ENCODE measurements around the gene SYTL3.

Gene SYTL3

GRCh38 chr6:158763434-158764182 lies 113.8 kb downstream of the SYTL3 start:
- DNase-seq (ENCODE audit: insufficient read length) = no peak
- no peak; the same call in 1 of the 2 replicates for TF ChIP-seq POLR2A (IDR thresholded peaks at IDR 0.05; ENCODE audit: low read depth, low read length)
- TF ChIP-seq TAF1 (IDR thresholded peaks at IDR 0.05; ENCODE audit: borderline replicate concordance, low read depth, low read length) = no peak
- no peak for TF ChIP-seq POLR2AphosphoS5 (IDR thresholded peaks at IDR 0.05; ENCODE audit: low read depth, low read length)

DNA sequence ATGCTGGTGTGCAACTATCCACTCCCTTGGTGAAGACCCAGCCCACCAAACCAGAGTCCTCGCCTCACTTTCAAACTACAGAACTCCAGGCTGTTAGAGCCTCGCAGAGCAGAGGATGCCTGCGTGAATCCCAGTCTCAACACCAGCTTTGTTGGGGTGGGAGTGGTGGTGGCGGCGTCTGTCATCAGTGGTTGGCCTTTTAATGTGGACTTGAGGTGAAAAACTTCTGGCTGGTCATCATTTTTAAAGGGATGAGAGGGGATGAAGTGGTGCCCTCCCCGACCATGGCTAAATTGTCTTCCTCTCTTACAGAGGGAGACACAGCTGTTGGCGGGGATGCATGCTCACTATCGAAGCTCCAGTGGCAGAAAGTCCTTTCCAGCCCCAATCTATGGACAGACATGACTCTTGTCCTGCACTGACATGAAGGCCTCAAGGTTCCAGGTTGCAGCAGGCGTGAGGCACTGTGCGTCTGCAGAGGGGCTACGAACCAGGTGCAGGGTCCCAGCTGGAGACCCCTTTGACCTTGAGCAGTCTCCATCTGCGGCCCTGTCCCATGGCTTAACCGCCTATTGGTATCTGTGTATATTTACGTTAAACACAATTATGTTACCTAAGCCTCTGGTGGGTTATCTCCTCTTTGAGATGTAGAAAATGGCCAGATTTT lies 114.5 kb downstream of the SYTL3 start:
- DNase-seq (ENCODE audit: insufficient read length) (no peak), FAIRE-seq (no peak)
- TF ChIP-seq POLR2AphosphoS5 (IDR thresholded peaks at IDR 0.05; ENCODE audit: low read depth, low read length) (peak; percentile 73), POLR2A (IDR thresholded peaks at IDR 0.05; ENCODE audit: low read depth, low read length) (peak; percentile 13; the same call in 1 of the 2 replicates), TAF1 (IDR thresholded peaks at IDR 0.05; ENCODE audit: borderline replicate concordance, low read depth, low read length) (no peak)

More at GRCh38 chr6:158763434-158764182, 113.8 kb downstream of the SYTL3 start:
- no peak for FAIRE-seq

DNA sequence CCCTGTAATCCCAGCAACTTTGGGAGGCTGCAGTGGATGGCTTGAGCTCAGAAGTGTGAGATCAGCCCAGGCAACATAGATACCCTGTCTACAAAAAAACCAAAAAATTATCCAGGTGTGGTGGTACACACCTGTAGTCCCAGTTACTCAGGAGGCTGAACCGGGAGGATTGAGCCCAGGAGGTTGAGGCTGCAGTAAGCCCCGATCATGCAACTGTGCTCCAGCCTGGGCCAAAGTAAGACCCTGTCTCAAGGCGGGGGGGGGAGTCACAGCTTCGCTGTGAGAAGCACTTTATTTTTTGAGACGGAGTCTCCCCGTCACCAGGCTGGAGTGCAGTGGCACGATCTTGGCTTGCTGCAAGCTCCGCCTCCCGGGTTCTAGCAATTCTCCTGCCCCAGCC lies 115.1 kb downstream of the SYTL3 start:
- FAIRE-seq = no peak
- TF ChIP-seq POLR2A (IDR thresholded peaks at IDR 0.05; ENCODE audit: low read depth, low read length) = no peak
- peak; percentile 57 for TF ChIP-seq POLR2AphosphoS5 (IDR thresholded peaks at IDR 0.05; ENCODE audit: low read depth, low read length)
- no peak for DNase-seq (ENCODE audit: insufficient read length)

GRCh38 chr6:158765499-158766068 lies 115.7 kb downstream of the SYTL3 start:
- no peak for FAIRE-seq
- 0 out of 2 replicates have a peak, but pooled peaks have one; percentile 33 for TF ChIP-seq POLR2AphosphoS5 (IDR thresholded peaks at IDR 0.05; ENCODE audit: low read depth, low read length)
- no peak for TF ChIP-seq POLR2A (IDR thresholded peaks at IDR 0.05; ENCODE audit: low read depth, low read length)
- DNase-seq (ENCODE audit: insufficient read length) = no peak

DNA sequence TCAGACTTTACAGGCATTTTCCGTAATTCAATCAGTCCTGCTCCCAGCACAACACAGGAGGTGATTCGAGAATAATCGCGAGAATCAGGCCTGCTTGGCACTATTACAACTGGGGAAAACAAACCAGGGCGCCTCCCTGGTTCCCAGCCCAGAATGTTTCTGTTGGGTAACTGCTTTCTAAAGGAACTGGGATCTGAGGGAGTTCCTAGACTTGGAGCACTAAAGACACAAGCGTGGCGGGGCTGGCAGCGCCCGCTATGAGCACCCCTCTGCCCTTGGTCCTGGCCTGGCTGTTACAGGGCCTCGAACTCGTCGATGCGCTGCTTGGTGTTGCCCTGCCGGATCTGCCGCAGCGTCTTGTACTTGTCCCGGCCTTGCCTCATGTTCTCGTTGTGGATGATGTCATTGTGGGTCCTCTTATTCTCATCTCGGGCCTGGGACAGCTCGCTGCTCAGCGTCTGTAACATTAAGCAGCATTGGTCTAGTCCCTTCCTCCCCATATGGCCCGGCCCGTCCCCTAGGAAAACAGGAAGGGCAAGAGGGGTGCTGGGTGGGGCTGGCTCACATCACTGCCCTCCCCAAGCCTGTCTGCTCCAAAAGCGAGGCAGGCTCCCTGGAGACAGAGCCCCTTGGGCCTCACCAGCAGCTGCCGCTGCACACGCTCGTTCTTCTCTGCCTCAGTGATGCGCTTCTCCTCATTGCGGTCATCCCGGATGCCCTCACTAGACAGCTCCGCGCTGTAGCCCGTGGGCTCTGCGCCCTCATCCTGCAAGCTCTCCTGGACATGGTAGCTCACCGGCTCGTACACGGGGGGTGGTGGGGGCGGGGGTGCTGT lies 117.0 kb downstream of the SYTL3 start:
- TF ChIP-seq POLR2A (IDR thresholded peaks at IDR 0.05; ENCODE audit: low read depth, low read length) (peak; percentile 54), TAF1 (IDR thresholded peaks at IDR 0.05; ENCODE audit: borderline replicate concordance, low read depth, low read length) (no peak), POLR2AphosphoS5 (IDR thresholded peaks at IDR 0.05; ENCODE audit: low read depth, low read length) (no peak; the same call in 1 of the 2 replicates)
- DNase-seq (ENCODE audit: insufficient read length) (no peak), FAIRE-seq (no peak)

GRCh38 chr6:158767709-158768108 lies 117.9 kb downstream of the SYTL3 start:
- TF ChIP-seq POLR2AphosphoS5 (IDR thresholded peaks at IDR 0.05; ENCODE audit: low read depth, low read length) (no peak), POLR2A (IDR thresholded peaks at IDR 0.05; ENCODE audit: low read depth, low read length) (no peak), TAF1 (IDR thresholded peaks at IDR 0.05; ENCODE audit: borderline replicate concordance, low read depth, low read length) (no peak)
- no peak for FAIRE-seq
- no peak for DNase-seq (ENCODE audit: insufficient read length)

DNA sequence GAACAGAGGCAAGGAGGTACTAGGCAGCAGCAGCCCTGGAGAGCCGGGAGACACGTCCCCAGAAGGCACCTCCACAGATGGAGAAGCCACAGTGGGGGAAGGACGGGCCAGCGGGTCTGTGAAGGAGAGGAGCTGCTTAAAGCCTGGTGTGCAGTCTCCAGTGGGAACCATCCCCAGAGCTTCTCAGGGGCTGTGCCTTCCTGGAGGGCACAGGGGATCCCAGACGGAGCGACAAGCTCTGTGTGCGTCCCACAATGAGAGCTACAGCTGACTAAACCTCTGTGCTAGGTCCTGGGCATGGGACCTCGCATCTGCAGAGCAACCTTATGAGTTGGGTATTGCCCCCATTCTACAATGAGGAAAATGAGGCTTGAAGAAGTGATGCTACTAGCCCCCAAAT lies 118.6 kb downstream of the SYTL3 start:
- no peak for FAIRE-seq
- TF ChIP-seq TAF1 (IDR thresholded peaks at IDR 0.05; ENCODE audit: borderline replicate concordance, low read depth, low read length) (no peak), POLR2A (IDR thresholded peaks at IDR 0.05; ENCODE audit: low read depth, low read length) (no peak; the same call in 1 of the 2 replicates), POLR2AphosphoS5 (IDR thresholded peaks at IDR 0.05; ENCODE audit: low read depth, low read length) (no peak)
- DNase-seq (ENCODE audit: insufficient read length) = no peak

GRCh38 chr6:158769234-158769770 lies 119.4 kb downstream of the SYTL3 start:
- no peak for FAIRE-seq
- no peak; the same call in 1 of the 2 replicates for TF ChIP-seq POLR2A (IDR thresholded peaks at IDR 0.05; ENCODE audit: low read depth, low read length)
- no peak for TF ChIP-seq TAF1 (IDR thresholded peaks at IDR 0.05; ENCODE audit: borderline replicate concordance, low read depth, low read length)
- no peak; the same call in 1 of the 2 replicates for TF ChIP-seq POLR2AphosphoS5 (IDR thresholded peaks at IDR 0.05; ENCODE audit: low read depth, low read length)
- no peak for DNase-seq (ENCODE audit: insufficient read length)

DNA sequence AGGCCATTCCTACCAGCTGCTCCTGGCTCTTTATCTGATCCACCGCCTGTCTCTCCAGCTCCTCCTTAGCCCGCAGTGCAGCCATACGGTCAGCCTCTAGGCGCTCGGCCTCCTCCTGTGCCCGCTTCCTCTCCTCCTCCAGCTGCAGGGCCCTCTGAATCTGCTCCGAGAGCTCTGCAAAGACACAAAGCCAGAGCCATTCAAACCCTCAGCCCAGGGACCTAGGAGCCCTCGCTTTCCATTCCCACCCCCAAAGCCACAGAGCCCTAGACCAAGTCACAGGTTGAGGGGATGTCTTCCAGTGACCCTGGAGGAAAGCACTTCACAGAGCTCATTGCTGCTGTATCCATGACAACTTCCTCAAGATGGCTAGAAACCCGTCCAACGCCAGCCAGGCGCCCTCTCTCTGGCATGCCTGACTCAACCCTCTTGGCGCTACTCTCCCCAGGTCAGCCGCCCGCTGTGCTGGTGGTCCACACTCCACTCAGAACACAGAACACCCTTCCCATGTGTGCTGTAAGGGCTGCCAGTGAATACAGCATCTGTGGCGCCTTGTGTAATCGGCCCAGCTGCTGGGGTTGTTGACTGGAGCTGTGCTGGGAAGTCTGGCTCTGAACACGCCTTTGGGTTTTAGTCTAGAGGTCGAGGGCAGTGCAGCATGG lies 120.0 kb downstream of the SYTL3 start:
- DNase-seq (ENCODE audit: insufficient read length) (no peak), FAIRE-seq (no peak)

DNA sequence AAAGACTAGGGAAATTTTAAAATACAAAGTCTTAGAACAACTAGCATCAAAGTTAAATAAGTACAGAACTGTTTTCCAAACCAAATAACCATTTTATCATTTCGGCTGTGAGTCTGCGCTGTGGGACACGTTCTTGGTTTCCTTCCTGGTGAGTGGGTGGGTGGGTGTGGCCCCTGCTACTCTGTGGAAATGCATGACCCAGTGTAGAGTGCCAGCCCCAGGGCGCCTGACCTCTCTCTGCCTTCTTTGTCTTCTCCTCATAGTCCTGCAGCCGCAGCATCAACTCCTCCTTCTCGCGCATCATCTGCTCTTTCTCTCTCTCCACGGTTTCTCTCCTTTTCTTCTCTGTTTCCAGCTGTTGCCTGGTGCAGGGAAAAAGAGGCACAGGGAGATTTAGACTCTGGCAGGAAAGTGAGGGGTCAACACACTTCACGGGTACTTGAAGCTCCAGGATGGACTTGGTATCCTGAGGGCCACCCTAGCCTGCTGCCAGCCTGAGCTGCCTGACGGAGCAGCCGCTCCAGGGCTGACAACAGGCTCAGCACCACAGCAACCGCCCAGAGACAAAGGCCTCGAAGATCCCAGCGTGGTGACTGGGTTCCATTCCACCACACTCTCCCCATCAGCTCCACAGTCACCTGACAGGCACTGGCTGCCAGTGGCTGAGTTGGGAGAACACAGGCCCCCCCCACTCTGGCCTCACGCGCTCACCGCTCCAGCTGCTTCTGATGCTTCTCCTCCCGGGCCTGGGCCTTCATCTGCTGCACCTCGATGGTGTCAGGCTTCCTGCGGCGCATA lies 120.9 kb downstream of the SYTL3 start:
- no peak for FAIRE-seq
- no peak for DNase-seq (ENCODE audit: insufficient read length)
- TF ChIP-seq POLR2AphosphoS5 (IDR thresholded peaks at IDR 0.05; ENCODE audit: low read depth, low read length) (no peak; the same call in 1 of the 2 replicates), TAF1 (IDR thresholded peaks at IDR 0.05; ENCODE audit: borderline replicate concordance, low read depth, low read length) (no peak), POLR2A (IDR thresholded peaks at IDR 0.05; ENCODE audit: low read depth, low read length) (no peak)

More for the DNA sequence above, 120.0 kb downstream of the SYTL3 start:
- TF ChIP-seq POLR2AphosphoS5 (IDR thresholded peaks at IDR 0.05; ENCODE audit: low read depth, low read length) = no peak; the same call in 1 of the 2 replicates
- TF ChIP-seq TAF1 (IDR thresholded peaks at IDR 0.05; ENCODE audit: borderline replicate concordance, low read depth, low read length) = no peak
- no peak for TF ChIP-seq POLR2A (IDR thresholded peaks at IDR 0.05; ENCODE audit: low read depth, low read length)

Data from GM12892 (cell line).